Activated CD8-positive, alpha-beta memory T cell treated with anti-CD3 and anti-CD28 coated beads, Interleukin-2, amount 50 U/mL, for 4 hours (primary cell): ENCODE results near the gene FOXK1.

Experiments used
- DNase-seq: peaks from one replicate; pipeline ENCODE4 v3.0.0-alpha.2; 2020

Gene FOXK1

DNA sequence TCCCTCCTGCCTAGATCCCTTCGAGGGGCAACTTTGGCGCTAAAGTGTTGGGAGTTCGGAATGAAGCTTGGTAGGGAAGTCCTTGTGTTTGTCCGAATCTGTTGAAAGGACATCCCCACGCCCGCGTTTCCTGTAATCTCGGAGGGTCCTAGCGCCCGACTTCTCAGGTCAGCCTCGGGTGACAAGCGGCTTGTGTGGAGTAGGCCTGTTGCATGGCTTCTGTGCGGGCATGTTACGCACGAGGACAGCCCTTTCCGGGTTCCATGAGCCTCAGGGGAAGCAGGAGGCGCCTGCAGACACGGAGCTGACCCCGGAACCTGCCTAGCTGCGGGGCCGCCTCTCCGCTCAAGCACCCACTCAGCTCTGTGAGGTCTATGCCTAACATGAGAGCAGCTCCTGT, 64.9 kb downstream of the FOXK1 start:
- no peak for DNase-seq

DNA sequence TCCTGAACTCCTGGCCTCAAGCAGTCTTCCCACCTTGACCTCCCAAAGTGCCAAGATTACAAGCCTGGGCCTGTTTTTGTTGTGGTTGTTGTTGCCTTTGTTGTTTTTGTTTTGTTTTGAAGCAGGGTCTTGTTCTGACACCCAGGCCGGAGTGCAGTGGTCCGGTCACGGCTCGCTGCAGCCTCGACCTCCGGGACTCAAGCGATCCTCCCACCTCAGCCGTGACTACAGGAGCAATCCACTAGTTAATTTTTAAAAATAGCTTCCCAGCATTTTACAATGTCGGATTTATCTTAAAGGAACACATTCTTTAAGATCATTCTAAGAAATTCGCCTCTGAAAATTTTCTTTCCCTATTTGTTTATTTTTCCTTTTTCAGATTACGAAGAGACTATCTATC, 65.7 kb downstream of the FOXK1 start:
- DNase-seq: no peak

DNA sequence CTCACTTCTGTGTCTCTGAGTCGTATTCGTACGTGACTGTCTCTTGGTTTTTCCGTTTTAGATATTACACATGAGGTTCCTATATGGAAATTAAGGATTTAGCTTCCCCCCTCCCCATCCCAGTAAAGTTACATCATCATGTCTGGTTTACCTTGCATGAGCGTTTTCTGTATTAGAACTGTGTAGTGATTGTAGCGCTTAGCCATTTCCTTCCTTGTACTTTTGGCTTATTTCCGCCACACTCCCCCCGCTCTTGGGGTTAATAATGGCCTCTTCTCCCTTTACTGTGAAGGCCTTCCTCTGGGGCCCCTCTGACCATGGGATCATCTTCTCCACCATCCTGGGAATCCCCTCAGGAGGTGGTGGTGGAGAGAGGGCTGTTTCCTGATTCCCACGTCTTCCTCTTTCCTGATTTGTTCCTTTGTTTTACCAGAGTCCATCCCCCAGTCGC, 66.2 kb downstream of the FOXK1 start:
- DNase-seq: no peak

DNA sequence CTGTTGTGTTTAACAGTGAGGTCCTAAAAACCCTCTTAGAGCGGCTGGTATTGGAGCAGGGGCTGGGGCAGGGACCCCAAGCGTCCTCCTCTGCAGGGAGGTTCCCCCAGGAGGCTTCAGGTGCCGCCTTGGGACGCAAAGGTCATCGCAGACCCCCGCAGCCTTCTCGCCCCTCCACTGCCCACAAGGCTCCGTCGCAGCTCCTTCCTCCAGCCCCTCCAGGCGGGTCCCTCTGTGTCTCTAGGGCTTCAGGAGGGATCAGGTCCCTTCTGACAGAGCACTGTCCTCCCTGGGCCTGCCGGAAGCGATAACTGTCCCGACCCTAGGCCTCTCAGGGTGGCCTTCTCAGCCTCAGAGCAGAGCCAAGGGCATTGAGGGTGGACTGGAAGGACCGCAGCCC, 67.3 kb downstream of the FOXK1 start:
- DNase-seq: no peak

DNA sequence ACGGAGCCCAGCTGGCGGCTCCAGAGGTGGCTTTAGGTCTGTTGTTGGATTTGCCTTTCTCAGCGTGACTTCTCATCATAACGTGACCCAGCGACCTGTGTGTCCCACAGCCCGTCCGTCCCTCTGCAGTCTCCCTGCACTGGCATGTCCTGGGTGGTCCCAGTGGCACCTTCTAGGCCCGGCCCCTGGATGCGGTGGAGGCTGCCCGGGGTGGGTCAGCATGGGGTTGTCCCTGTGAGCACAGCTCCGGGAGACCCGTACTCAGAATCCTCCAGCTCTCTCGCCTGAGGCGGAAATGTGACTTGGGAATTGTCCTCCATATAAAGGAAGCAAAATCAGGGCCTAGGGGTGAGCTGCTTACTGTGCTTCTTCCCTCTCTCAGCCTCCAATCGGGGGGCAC, 67.7 kb downstream of the FOXK1 start:
- no peak for DNase-seq

DNA sequence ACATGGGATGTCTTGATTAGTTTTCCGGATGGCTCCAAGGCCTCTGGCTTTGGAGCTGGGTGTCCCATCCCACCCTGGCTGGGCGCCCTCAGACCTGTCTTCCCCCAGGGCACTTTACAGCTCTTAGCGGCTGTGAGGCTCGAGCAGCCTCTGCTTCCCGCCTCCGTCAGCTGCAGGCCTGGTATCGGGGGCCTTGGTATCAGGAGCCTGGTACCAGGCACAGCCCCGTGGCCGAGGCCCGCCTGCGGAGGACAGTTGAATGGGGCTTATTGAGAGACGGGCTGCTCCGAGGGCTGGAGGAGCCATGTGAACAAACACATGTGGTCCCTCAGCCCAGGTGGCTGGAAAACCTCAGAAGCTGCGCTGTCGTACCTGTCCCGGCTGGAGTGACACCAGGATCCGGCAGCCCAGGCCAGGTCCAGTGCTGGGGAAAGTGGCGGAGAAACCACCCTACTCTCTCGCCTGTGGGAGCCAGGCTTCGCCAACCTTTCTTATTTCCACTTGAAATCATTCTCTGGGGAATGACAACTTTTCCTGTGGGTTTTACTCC, 69.4 kb downstream of the FOXK1 start:
- no peak for DNase-seq

DNA sequence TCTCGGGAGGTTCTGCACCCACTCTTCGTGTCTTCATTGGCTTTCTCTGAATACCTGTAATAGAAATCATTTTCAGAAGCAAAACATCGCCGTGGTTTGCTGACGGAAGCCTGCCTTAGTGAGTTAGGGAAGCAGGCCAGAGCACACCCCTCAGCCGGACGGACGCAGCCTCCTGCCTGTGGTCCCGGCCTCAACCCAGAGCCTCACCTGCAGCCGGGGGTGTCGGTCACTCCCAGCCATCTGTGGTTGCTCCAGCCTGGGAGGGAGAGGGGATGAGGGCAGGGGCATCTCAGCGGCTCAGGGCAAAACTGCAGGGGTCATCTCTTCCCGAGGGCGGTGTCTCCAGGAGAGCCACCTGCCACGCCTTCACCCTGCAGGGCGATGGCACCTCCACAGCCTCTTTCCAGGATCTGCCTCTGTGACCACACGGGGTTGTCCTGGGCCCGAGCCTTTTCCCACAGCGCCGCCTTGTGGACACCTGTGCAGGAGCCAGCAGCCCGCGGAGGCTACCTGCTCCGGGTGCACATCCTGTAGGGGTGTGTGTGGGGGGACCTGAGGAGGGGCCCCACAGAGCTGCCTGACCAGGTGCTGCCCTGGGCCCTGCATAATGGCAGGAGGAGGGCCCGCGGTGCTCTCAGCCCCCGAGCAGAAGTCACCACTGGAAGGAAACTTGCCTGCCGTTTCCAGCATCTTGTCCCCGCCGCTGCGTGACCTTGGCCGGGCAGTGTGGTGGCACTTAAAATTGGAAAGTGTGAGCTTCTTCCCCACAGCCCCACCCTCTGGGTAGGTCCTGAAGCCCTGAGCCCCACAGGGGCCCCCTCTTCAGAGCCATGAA, 71.7 kb downstream of the FOXK1 start:
- DNase-seq: peak; percentile 88

DNA sequence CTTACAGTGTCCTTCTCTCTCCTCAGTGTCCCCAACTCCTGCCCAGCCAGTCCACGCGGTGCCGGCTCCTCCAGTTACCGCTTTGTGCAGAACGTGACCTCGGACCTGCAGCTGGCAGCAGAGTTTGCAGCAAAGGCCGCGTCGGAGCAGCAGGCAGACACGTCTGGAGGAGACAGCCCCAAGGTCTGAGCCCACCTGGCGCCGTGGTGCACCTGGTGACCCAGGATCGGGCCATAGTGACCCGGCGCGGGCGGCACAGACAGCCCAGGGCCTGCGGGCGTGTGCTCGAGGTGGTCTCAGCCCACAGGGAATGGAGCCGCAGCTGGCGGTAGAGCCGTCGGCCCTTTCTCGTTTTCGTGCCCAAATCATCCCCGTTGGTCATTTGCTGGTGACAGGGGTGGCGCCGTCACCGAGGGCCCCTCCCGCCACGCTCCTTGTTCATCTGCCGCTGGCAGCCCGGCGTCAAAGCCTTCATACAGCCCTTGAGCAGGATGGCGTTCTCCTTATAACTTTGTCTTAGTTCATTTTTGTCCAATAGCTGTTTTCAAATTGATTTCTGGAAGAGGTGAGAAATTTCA, 72.4 kb downstream of the FOXK1 start:
- no peak for DNase-seq

DNA sequence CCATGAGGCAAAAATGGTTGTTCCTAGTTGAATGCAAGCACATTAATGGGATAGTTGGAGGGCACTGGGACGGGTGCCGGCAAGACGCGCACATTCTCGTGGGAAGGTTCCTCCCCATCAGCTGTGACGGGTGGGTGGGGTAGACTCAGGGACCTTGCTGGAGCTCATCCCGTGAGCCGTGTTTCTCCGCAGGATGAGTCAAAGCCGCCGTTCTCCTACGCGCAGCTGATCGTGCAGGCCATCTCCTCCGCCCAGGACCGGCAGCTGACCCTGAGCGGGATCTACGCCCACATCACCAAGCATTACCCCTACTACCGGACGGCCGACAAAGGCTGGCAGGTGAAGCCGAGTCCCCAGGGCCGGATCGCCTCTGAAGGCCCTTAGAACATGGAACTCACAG, 73.0 kb downstream of the FOXK1 start:
- no peak for DNase-seq

DNA sequence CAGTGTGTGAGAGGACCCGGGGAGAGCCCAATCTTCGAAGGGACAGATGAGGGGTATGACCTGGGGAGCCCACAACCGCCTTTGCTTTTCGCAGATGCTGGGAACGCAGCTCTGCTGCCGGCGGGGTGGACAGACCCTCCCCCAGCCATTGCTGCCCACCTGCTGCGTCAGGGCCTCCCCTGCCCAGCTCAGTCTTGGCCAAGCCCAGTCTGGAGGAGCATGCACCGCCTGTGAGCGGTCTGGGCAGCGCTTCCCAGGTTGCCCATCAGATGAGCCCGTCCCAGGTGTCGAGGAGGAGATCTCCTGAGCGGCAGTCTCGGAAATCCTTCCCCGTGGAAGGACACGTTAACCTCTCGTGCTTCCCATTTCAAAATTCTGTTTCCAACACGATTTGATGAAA, 76.0 kb downstream of the FOXK1 start:
- DNase-seq: no peak

DNA sequence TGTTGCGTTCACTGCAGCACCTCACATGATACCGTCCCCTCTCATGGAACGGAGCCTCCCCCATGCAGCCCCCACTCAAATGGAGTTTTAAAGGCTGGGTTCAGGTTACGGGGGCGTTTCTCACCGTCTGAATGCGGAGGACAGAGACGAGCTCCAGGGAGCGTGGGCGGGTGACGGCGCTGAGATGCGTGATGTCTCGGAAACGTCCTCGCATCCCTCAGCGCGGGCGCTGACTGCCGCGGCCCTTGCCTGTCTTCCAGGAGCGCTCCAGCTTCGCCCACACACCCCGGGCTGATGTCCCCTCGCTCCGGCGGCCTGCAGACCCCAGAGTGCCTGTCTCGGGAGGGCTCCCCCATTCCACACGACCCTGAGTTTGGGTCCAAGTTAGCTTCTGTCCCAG, 76.7 kb downstream of the FOXK1 start:
- no peak for DNase-seq

DNA sequence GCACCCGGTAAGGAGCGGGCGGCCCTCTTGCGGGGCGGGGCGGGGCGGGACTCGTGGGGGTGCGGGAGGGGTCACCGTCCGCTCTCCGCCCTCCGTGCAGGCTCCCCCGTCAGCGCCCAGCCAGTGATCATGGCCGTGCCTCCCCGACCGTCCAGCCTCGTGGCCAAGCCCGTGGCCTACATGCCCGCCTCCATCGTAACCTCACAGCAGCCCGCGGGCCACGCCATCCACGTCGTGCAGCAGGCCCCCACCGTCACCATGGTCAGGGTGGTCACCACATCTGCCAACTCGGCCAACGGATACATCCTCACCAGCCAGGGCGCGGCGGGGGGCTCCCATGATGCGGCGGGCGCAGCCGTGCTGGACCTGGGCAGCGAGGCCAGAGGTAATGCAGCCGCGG, 77.1 kb downstream of the FOXK1 start:
- DNase-seq: no peak

DNA sequence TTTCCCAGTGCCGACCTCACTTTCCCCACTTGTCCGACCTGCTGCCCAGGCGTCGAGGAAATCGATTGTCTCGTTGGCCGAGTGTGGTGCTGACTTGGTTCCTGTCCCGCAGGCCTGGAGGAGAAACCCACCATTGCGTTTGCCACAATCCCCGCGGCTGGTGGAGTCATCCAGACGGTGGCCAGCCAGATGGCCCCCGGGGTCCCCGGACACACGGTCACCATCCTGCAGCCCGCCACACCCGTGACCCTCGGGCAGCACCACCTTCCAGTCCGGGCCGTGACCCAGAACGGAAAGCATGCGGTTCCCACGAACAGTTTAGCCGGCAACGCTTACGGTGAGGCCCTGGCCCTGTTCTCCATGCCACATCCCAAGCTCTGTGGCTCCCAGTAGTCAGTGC, 78.9 kb downstream of the FOXK1 start:
- no peak for DNase-seq

DNA sequence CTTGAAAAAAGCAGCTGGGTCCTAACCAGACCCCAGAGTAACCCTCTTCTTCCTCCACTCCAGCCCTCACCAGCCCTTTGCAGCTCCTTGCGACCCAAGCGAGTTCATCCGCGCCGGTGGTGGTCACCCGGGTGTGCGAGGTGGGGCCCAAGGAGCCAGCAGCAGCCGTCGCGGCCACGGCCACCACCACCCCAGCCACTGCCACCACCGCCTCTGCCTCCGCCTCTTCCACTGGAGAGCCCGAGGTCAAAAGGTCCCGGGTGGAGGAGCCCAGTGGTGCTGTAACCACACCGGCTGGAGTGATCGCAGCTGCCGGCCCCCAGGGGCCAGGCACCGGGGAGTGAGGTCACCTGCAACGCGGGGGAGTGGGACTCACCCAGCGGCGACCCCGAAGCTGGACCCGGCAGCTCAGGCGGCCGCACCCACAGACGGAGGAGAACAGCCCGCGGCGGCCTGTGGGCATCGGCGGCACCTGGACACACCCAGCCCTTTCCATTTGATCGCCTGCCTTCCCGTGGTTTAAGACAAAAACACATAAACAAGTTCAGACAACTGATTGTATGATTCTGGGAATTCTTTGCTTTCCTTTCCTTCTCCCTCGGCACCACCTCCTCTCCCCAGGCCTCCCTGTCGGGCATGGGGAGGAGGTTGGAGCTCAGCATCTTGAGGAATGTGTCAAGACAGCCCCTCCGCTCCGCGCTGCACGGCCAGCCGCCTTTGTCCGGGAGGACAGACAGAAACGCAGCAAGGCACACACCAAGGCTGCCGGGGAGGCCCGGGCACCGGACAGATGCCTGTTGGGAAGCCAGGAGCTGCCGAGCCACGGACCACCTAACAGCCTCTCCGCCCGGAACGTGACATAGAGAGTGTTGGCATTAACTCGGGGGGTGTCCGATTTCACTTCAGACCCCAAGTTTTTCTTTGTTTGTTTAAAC, 80.3 kb downstream of the FOXK1 start:
- DNase-seq: no peak

DNA sequence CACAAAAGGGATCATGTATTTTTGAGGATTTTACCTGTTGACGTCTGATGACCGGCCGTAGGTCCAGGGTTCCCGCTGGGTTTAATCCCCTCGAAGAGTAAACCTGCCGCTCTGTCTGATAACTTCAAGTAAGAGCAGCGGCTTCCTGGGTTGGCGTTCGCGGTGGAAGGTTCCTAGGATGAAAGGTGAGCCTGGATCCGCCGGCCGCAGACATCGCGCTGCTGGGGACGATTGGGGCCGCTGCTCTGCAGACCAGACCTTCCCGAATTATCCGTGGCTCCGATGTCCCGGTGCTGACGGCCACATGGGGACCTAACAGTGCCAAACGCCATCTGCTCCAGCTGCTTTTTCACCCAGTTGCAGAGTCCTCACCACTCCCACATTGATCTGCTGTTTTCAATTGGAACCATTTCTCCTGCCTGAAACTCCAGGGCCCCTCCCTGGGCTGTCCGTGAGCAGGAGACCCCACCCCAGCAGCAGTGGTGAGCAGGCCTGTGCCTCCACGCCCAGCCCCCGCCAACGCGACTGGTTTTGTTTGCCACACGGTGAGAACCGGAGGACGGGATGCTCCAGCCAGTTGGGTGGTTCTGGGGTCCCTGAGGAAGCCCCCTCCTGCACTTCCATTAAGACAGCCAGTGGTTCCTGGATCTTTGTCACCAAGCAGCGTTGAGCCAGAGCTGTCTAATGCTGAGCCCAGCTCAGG, 81.1 kb downstream of the FOXK1 start:
- no peak for DNase-seq

DNA sequence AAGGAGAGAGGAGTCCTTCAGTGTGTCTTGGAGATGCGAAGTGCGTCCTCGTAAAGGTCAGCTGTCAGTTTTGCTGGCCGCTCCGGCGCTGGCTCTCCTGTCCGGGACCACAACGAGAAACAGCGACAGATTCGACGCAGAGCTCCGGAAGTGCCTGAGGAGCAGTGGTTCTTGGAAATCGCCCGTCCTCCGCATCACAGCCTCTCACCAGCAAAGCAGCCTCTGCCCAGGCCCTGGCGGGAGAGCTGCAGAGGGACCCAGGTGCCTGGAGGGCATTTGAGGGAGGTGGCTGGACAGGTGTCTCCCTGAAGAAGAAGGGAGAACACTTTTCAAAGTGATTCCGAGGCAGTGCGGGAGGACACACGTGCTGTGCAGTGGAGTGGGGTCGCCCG, 81.7 kb downstream of the FOXK1 start:
- DNase-seq: no peak

DNA sequence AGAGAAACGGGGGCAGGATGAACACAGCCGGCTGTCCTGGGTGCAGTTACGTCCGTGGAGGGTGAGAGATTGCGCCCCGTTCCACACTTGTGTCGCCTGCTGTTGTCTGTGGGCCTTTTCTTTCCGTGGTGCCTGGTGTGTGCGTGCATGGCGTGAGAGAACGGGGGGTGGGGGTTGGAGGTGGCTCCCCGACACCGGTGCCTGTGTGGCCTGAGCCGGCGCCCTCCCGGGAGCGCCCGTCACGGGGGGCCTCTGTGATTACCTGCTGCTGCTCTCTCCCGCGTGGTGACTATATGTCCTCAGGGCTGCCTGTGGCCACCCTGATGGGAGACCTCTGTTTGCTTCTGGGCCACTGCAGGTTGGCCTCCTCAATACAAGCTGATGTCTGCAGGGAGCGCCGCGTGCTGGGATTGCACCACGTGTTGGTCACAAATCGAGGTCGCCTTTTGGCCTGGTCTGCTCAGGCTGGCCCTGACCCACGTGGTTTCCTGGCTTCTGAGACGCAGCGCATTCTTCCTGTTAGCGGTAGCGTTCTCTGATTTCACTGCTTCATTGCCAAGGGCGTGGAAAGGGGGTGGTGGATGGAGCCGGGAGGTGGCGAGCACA, 82.4 kb downstream of the FOXK1 start:
- DNase-seq: no peak

DNA sequence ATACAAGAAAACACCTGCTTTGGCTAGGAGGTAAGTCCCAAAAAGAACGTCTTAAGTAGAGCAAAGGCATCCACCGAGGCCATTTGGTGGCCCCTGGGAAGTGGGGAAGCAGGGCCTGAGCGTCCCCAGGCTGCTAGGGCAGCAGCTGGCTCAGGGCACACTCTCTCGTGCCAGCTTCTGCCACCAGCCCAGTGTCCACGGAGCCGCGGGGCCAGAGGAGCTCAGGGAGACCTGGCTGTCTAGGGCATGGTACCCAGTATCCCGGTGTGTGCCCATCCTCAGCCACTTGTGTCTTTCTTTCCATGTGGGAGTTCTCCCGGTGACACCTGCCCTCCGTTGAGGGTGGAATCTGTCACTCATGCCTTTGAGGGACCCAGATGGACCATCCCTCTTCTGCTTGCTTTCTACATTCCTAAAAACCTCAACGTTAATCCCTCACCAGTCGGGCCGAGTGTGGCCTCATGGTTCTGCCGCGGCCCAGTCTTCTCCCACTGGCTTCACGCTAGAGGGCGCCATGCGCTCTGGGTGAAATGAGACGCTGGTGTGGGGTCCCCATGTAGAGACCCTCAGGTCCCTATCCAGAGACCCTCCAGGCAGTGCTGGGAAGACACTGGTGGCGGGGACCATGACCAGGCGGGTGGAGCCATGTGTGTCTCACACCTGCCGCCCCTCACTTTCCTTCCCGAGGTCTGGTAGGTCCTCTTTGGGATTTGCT, 83.8 kb downstream of the FOXK1 start:
- DNase-seq: no peak

DNA sequence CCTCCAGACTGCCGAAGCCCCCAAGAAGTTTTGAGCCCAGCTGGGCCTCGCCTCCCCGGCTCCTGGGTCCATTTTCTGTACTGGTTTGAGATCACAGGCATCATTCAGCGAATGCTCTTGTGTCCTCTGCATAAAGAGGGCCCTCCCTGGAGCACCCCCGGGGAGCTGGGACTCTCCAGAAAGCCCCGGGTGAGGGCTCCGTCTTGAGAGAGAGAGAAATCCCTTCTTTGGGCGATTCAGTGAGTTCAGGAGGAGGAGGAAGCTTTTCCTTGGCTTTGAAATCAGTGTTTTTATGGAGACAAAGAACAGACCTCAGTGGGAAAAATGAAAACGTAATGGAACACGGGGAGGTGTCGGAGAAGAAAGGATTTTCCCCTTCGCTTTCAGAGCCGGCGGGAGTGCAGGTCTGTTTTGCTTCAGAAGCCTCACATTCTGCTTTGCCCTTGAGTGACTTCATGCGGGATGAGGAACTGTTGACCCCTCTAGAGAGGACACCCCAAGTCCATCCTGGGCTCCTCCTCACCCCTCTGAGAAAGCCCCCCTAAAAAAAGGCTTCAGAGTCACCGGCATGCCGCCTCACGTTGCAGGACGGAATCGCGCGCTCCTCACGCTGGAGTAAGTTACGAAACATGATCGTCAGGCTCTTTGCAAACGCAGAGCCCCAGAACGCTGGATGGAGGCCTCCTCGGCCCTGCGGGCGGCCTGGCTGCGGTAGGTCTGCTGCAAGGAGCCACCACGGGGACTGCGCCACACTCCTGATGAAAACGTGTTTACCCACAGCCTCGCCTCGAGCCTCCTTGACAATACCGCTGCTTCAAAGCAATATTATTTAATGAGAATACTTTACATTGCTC, 84.8 kb downstream of the FOXK1 start:
- DNase-seq: no peak
